ENCODE data around the gene VPS26B.
"Not testable (repeated sequence)": the region's sequence is repeated elsewhere in the genome, so short reads cannot be mapped to it uniquely, and the experiment has no call there.

VPS26B gene

DNA sequence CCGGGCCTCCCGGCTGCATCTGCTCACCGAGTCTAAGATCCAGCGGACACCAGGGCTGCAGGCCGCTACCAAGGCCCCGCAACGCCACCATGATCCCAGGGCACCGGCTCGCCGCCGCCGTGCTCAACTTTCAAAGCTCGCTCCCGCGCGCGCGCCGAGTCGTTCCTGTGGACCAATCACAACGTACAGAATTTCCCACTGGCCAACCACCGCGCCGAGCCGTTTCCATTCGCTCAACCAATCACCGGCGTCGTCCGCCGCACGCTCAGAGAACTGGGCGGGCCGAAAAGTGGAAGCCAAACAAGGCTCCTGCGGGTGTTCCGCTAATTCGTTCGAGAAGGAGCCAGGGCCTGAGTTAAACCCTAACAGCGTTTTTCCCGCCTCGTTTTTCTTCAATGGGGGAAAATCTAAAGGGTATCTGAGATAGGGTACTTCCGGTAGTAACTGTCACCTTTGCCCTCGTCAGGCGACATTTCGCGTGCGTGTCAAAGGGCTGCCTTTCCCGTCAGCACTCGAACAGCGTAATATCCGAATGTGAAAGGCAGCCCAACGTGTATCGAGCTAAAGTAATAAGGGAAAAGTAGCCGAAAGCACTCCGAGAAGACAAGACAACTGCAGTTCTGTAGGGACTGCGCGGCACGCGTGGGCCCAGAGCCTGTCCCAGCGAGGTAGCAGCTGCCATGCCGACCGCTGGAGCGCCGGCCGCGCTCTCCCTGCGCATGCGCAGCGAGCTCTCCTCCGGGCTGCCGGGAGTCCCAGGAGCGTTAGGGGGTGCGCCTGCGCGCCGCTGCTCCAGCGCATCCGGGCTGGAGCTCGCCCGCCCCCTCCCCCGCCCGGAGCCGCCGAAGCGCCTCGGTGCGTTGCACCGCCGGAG lies at the start of gene VPS26B, which contains the start of gene NCAPD3:
TSS of gene VPS26B (plus strand) at position 836 of the 874 bp plus-strand sequence. CDS start 452 bp downstream, outside the sequence.
TSS of gene NCAPD3 (minus strand) at position 132 of the 874 bp plus-strand sequence. CDS start at position 91, 41 bp downstream.
- peak; percentile 96 for DNase-seq (ENCODE audit: low spot score)

DNA sequence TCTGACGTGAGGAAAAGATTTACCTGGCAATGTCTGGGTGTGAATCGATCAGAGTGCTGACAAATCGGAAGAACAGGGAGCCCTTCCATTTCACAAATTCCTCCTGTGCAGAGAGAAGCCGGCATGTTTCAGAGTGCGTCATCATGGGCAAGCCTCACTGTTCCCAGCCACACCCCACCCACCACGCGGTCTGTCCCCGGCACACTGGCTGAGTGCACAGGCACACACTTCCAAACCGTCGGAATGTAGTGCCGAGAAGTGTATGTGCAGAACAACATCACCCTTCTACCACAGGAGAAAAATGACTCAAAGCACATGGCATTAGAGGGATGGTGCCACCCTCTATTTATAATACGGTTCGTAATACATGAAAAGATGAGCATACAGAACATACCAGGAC lies 48.2 kb upstream of the VPS26B start:
- no peak for DNase-seq (ENCODE audit: low spot score)

DNA sequence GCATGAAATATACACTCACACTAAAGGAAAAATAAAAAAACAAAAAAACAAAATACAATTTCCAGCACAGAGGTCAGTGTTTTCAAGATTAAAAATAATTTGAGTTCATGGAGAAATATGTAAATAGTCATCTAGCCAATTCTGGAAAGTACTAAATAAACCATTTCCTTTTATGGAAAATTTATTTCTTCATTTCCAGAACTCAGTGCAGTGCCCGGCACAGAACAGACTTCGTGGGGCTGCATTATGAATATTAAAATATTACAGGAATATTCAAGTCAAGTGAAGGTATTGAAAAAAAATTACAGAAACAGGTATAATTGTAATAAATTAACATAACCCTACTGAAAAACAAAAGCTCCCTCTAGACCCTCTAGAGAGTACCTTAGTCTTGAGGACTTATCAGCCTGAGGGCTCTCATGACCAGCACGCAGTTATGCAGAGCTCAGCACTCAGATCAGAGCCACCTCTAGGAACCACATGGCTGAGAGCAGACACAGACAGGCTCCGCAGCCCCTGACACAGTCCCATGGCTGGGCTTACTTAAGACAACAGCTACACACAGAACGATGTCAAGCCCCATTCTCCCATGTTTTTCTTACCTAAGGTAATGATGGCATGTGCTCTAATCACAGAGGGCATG lies 46.3 kb upstream of the VPS26B start:
- DNase-seq (ENCODE audit: low spot score), result no peak

DNA sequence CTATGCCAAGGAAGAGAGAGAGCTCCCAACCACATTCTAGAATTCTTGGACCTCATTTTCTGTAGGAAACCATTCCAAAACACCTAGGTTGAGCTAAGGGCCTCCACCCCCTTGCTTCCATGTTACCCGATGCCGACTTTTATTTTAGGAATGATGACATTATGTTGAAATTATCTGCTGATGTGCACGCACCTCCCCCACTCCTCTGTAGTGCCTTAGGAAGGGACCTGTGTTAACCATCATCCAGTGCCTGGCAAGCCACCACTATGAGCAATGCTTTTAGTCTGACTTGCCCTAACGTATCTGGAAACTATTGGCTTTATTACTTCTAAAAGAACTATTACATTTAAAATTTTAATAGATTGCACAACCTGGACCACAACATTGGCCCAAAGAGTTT lies 42.8 kb upstream of the VPS26B start:
- no peak for DNase-seq (ENCODE audit: low spot score)

DNA sequence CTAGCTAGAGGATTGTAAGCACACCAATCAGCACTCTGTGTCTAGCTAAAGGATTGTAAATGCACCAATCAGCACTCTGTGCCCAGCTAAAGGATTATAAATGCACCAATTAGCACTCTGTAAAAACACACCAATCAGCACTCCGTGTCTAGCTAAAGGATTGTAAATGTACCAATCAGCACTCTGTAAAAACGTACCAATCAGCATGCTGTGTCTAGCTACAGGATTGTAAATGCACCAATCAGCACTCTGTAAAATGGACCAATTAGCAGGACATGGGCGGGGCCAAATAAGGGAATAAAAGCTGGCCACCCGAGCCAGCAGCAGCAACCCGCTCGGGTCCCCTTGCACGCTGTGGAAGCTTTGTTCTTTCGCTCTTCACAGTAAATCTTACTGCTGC lies 36.4 kb upstream of the VPS26B start:
- DNase-seq (ENCODE audit: low spot score), result not testable (repeated sequence)

DNA sequence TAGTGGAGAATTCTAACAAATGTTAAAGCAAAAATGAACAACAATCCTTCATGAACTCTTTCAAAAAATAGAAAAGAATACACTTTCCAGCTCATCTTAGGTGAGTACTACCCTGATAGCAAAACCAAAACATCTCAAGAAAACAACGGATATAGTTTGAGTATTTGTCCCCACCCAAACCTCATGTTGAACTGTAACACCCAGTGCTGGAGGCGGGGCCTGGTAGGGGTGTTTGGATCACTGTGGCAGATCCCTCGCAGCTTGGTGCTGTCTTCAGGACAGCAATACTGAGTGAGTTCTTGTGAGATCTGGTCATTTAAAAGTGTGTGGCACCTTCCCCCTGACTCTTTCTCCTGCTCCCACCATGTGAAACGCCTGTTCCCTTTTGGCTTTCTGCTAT lies 27.7 kb upstream of the VPS26B start:
- no peak for DNase-seq (ENCODE audit: low spot score)

DNA sequence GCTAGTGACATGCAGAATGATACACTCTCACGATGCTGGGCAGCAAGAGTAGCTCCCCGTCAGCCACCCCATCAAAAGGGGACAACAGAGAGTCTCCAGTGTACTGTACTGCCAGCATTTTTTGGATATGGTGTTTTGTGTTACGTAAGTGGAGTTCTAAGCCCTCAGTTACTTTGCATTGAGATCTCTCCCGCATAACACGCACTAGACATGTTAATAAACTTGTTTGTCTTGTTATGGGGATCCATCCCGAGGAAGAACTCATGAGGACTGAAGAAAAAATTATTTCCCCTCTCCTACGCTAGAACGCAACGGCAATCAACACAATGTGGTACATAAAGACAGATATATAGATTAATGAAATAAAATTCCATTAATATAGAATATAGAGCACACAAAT lies 24.9 kb upstream of the VPS26B start:
- DNase-seq (ENCODE audit: low spot score), result no peak

DNA sequence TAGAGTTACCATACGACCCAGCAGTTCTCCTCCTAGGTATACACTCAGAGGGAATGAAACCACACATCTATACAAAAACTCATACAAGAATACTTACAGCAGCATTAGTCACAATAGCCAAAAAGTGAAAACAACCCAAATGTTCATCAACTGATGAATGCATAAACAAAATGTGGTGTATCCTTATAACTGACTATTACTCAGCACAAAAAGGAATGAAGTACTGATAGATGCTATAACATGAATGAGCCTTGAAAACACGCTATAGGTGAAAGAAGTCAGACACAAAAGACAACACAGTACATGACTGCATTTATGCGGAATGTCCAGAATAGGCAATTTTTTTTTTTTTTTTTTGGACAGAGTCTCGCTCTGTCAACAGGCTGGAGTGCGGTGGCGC lies 23.8 kb upstream of the VPS26B start:
- DNase-seq (ENCODE audit: low spot score), result no peak

DNA sequence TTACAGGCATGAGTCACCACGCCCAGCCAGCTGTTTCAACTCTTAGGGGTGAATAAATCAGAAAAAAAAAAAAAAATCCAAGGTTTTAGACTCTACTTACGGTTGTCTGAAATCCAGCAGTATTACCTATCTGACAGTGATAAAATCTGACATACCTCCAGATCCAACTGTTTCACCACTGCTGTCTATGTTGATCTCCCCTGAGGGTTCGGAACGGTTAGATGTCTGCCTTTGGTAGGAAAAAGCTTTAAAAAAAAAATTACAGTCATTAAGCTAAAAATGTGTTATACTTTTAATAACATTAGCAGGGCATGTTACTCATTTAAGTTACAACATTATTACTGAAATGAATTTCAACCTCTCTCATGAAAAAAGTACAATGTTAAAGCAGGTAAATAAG lies 21.8 kb upstream of the VPS26B start:
- DNase-seq (ENCODE audit: low spot score), result no peak

DNA sequence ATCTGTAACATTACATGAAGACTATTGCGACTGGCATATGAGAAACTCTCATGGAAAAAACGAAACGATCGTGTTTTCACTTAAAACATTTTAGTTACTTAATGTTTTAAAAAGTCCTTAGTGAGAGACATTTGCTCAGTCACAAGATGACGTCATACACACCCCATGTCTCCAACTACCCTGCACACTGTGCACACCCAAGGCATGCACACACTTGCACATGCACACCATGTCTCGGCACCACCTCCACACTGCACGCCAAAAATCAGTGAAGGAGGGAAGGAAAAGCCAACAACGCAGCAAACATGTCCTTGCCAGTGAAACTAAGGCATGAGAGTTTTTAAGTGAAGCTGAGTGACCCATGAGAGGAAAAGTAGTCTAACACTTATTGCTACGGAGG lies 18.7 kb upstream of the VPS26B start:
- DNase-seq (ENCODE audit: low spot score), result no peak

DNA sequence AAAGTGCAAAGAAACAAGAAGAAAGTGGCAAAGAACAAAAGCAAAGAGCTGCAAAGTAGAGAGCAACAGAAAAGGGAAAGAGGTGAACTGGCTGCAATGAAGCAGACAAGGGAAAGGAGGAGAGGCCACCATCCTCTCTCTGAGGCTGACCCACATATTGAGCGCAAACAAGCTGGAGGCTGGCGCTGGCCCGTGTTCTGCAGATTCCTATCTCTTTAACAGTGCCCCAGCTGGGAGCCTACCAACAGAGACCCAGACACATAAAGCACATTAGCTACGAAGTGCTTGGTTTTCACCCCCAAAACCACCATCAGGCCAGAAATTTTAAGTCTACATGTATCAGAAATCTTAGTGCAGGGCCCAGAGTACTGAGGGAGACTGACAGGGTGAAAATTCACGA lies 18.3 kb upstream of the VPS26B start:
- DNase-seq (ENCODE audit: low spot score), result no peak

DNA sequence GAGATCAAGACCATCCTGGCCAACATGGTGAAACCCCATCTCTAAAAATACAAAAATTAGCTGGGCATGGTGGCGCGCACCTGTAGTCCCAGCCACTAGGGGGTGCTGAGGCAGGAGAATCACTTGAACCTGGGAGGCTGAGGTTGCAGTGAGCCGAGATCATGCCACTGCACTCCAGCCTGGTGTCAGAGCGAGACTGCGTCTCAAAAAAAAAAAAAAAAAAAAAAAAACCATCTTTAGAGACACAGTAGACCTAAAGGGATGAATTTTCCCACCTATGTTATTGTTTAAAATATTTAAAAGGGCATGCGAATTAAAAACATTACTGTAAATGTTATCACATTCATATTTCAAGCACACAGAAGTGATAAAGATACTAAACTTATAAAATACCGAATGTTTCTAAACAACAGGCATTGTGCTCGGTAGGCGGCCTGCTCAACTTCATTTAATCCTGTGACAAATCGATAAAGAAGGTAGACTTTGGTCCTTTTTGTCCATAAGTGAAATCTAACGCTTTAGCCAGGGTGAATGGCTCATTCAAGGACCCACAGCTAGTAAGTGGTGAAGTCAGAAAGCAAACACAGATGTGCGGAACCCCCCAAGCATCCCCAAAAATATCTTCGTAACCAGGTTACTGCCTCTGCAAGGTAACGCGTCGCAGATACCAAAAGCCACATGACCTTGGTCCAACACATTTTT lies 16.8 kb upstream of the VPS26B start:
- DNase-seq (ENCODE audit: low spot score), result no peak

DNA sequence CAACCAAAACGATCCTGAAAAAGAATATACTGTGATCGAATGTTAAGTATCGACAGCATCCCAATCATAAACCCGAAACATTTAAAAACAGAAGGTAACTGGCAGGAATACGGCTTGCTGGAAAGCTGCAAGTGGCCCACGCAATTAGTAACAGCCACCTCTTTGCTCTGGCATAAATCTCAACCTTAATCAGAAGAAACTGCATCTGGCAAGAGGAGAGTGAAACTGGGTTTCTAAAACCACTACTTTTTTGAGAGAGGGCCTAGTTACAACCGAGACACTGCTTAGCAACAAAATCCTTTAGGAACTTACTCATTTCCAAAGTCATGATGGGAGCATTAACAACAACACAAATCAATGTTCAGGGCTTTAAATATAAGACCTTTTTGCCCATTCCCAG lies 8.6 kb upstream of the VPS26B start:
- no peak for DNase-seq (ENCODE audit: low spot score)

DNA sequence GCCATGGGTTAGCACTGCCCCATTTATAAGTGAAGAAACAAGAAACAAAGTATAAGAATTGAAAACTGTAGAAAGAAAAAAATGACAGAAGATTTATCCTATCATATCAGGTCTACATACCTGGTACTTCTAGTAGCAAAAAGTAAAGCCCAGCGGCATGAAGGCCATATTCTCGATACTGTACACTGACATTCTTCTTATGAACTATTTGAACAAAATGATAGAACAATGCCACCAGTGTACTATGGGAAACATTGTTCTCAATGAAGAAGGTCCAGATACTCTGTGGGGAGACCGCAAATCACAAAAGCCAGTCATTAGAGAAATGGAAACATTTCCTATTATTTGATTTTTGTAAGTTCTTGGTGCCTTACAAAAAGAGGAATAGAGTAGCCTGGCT lies 7.7 kb upstream of the VPS26B start:
- DNase-seq (ENCODE audit: low spot score), result no peak

DNA sequence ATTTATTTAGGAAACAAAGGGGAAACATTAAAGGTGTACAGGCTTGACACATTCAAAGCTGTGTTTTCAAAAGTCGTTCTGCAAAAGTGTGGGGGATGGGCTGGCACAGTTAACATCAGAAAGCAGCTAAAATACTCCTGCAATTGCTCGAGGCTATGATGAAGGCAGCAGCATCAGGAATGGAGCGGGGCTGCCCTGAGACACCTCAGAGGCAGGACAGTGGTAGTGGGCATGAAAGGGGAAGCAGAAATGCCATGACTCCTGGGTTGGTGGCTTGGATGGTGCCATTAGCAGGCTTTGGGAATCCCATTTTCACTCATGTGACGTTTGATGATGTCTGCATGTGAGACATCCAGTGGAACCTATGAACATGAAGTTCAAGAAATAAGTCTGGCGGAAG lies 1.4 kb upstream of the VPS26B start:
- DNase-seq (ENCODE audit: low spot score), result no peak

DNA sequence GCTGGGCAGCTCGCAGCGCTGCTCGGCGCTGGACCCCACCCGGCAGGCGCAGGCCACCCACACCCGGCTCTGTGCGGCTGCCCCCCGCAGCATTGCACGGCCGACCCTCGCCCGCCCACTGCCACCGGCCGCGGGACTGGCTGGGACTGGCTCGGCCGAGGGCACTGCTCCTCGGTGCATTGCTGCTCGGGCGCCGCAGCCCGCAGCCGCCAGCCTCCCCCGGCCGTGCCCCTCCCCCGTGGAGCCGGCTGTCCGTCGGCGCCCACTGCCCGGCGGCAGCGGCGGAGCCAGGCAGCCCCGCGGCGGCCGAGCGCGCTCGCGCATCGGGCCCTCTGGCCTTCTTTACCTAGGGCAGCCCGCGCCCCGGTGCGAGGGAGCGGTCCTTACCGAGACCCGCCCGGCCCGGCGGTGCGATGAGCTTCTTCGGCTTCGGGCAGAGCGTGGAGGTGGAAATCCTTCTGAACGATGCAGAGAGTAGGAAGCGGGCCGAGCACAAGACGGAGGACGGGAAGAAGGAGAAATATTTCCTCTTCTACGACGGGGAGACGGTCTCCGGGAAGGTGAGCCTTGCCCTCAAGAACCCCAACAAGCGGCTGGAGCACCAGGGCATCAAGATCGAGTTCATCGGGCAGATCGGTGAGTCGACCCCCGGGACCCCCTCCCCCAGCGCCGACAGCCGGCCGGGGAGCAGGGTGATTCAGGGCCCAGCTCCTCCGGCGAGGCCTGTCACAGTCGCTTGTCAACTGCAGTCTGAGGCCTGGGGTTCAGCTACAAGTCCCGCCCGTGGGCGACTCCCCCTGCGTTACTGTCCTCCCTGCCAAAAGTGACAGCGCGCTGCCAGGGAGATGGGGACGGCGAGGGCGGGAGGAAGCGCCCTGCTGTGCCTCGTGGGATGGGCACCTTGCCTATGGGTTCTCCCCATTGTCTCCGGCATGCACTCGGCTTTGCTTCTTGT lies 516 bp downstream of the VPS26B start:
- DNase-seq (ENCODE audit: low spot score), result peak; percentile 74

DNA sequence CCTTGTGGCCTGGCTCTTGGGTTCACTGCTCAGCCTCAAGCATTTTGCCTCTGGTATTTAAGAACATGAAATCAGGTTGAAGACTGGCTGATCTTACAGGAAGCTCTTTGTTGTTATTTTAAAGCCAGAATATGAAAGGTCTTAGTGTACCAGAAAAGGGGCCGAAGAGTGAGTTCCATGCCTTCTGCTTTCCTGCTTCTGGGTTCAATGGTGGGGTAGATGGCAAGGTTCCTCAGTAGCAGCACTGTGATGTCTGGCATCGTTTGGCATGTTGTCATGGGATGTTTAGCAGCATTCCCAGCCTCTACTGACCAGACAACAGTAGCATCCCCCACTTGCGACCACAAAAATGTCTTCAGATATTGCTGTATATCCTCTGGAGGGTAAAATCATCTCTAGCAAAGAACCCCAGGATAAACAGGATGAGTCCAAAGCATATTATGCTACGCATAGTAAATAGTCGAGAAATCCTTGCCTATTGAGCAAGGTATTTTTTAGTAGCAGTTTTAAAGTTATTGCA lies 2.4 kb downstream of the VPS26B start:
- DNase-seq (ENCODE audit: low spot score), result no peak

DNA sequence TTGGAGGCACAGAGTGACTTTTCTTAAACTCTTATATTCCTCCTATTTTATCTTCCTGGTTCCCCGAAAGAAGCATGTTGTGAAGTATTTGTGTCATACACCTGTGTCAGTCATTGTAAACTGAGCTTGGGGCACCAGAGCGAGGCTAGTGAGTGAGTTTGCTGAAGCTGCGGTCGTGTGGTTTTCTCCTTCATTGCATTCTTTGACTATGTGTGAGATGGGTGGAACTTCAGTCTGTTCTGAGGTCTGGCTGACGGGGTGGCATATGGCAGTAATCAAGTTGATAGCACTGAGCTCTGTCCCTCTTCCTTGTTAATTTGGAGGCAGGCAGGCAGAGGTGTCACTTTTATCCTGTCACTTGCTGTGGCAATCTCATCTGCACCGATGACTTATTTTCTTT lies 4.2 kb downstream of the VPS26B start:
- no peak for DNase-seq (ENCODE audit: low spot score)

DNA sequence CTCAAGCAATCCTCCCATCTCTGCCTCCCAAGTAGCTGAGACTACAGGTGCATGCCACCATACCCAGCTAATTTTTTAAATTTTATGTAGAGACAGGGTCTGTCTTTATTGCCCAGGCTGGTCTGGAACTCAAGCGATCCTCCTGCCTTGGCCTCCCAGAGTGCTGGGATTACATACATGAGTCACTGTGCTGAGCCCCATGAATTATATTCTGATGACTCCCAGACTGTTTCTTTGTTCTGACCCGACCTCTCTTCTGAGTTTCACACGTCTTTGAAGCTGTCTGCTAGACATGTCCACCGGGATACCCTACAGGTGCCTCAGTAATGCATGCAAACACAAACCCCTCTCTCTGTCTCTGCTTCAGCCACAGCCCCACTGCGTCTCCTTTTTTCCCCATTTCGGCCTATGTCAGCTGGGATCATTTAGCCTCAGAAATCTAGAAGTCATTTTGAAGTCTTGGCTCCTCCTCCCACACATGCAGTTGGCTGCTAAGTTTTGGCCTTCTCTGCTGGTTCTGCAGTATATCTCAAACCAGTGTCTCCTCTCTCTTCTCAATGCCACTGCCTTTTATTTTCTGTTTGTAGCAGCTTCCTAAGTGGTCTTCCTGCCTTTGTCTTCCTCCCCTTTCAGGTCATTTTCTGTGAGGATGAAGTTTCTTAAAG lies 4.8 kb downstream of the VPS26B start:
- no peak for DNase-seq (ENCODE audit: low spot score)

DNA sequence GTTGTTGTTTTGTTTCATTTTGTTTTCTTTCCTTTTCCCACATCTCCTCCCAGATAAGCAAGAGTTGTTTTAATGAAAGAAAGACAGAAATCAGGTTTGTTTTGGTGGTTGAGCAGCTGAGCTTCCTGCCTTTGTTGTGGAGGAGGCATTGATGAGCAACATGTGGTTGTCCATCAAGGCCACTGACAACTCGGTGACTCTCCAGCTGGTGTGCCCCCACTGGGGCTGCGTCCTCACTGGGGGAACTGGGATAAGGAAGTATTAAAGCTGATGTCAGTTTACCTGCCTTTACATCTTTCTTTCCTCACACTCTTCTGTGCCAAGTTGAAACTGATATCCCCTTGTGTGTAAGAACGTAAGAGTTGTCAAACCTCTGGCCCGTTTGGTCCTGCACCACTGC lies 5.9 kb downstream of the VPS26B start:
- no peak for DNase-seq (ENCODE audit: low spot score)

All from left forelimb (tissue), 1 donor.